Fibroblast of mammary gland (primary cell): Measurements from ENCODE around the gene CMIP.

ENCODE experiments used
- DNase-seq: peaks from one replicate; pipeline ENCODE4 v3.0.0-alpha.2; 2010; ENCODE audit warnings: low read depth
- H3K4me3 ChIP-seq: 2 replicates; pipeline ENCODE4 v1.5.1; 2011; ENCODE audit warnings: low read depth, mild to moderate bottlenecking, low read length, moderate library complexity; ENCODE audit not compliant: control insufficient read depth
- TF ChIP-seq, protein P1 (sequence below): conservative IDR thresholded peaks from 2 replicates; pipeline ENCODE4 v1.5.1; 2011; ENCODE audit warnings: low read depth, low read length, inconsistent platforms; ENCODE audit not compliant: control insufficient read depth, insufficient read depth

CMIP gene

DNA sequence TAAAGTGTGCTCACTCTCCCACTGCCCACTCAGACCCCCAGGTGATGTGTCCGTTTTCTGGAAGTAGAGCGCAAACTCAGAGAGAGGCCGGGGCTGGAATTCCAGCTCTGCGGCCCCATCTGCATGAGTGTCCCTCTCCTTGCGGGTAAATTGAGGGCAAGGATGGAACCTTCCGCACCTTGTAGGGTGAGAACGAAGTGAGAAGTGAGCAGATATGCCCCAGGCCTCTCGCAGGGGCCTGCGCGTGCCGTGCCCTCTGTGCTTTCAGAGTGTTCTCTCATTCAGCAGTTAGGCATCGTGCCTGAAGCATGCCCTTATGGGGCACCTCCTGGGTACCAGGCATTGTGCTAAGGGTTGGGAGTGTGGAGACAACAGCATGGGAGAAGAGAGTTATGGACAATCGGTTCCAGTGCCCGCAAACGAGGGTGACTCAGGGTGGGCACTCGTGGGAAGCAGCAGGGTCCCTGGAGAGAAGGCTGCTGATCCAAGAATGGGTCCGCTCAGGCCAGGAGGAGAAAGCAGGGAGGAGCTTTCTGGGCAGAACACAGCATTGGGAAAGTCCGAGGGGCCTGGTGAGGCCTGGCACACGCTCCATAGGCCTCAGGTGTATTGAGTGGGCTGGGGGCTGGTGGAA, 23.8 kb downstream of the CMIP start:
- H3K4me3 ChIP-seq, result no peak overlapping the region
- TF ChIP-seq, protein P1, sequence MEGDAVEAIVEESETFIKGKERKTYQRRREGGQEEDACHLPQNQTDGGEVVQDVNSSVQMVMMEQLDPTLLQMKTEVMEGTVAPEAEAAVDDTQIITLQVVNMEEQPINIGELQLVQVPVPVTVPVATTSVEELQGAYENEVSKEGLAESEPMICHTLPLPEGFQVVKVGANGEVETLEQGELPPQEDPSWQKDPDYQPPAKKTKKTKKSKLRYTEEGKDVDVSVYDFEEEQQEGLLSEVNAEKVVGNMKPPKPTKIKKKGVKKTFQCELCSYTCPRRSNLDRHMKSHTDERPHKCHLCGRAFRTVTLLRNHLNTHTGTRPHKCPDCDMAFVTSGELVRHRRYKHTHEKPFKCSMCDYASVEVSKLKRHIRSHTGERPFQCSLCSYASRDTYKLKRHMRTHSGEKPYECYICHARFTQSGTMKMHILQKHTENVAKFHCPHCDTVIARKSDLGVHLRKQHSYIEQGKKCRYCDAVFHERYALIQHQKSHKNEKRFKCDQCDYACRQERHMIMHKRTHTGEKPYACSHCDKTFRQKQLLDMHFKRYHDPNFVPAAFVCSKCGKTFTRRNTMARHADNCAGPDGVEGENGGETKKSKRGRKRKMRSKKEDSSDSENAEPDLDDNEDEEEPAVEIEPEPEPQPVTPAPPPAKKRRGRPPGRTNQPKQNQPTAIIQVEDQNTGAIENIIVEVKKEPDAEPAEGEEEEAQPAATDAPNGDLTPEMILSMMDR, result no peak

DNA sequence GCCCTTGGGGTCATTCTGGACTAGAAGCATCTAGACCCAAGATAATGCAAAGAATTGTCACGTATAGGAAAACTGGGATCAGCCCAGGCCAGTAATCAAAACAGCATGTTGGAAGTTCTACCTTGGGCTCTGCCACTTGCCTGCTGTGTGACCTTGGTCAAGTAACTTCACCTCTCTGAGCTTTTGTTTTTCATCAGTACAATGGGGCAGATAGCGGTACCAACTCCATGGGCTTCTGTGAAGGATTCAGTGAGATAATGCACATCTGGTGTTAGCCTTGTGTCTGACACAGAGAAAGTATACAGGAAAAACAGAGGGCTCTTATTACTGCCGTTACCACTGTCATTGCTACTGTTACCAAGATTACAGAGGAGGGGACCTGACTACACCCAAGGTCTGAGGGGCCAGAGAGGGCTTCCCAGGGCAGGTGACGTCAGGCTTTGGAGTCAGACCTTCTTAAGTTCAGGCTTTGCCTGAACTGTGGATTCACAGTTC, 24.6 kb downstream of the CMIP start:
- no peak for DNase-seq
- TF ChIP-seq, protein P1, result no peak
- no peak overlapping the region for H3K4me3 ChIP-seq

More for the DNA sequence above, 23.8 kb downstream of the CMIP start:
- DNase-seq, result no peak

DNA sequence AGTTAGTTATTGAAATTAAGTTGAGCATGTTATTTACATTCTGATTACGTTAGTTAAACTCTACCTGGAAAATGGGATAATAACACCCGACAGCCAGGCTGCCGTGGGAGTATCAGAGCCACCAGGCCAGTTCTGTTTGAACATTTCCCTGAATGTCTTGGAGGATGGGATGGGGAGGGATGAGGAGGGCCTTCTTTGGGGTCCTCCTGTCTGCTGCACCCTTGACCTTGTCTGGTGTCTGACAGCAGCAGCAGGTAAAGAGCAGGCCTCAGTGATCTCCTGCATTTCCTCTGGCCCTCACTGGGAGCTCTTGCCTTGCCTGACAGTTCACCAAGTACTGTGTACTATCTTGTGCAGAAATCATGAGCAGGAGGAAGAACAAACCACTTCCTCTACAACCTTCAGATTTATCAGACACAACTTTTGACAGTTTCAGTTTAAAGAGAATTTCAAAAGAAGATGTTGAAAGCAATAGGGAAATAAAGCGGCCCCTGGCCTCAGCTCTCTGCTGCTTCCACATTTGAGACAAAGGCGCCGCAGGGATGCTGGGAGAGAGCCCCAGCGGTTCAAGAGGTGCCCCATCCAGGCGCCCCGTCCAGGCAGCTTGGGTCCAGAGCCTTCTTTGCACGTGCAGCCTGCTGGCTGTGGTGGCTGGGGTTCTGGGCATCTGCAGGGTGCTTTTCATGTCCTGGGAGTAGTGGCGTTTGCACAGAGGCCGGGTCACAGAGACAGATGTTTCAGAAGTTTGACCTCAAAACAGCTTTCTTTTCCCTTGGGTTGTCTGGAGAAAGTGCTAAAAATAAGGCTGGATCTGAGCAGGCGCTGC, 25.3 kb downstream of the CMIP start:
- no peak for DNase-seq
- TF ChIP-seq, protein P1, result no peak
- H3K4me3 ChIP-seq, result no peak overlapping the region

DNA sequence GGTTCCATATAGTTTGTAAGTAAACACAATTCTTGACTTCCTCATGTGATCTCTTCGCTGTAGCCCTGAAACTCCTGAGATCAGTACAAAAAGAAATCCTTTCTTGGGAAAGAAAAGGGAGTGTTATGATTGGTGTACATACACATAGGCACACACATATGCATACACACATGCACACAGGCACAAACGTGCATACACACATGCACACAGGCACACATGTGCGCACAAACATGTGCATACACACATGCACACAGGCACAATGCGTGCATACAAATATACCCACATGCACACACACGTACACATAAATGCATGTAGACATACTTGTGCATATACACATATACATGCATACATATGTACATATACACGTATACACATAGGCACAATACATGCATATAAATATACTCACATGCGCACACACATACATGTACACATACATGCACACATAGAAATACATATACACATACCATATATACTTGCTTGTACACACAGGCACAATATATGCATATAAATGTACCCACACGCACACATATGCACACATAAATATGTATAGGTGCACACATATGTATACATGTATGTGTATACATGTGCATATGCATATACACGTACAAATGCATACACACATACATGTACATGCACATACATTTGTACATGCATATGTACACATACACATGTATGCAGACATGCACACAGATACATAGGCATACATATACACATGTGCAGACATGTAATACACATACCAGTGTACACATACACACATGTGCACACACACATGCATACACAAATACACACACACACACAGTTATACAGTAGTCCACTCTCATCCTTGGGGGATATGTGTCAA, 26.4 kb downstream of the CMIP start:
- H3K4me3 ChIP-seq, result no peak overlapping the region
- no peak for DNase-seq
- TF ChIP-seq, protein P1, result no peak

DNA sequence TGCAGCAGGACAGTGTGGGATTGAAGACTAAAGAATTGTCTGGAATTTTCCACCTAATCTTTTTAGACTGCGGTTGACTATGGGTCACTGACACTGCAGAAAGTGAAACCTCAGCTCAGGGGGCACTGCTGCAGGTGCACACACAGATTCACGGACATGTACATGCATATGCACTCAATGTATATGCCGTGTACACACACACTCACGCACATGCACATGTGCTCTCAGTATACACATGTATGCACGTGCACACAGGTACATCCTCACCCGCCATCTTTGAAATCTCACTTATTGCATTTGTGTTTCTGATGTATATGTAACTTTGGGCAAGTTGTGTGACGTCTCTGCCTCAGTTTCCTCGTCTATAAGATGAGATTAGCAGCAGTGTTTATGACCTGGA, 27.3 kb downstream of the CMIP start:
- no peak for DNase-seq
- TF ChIP-seq, protein P1, result no peak
- no peak overlapping the region for H3K4me3 ChIP-seq

DNA sequence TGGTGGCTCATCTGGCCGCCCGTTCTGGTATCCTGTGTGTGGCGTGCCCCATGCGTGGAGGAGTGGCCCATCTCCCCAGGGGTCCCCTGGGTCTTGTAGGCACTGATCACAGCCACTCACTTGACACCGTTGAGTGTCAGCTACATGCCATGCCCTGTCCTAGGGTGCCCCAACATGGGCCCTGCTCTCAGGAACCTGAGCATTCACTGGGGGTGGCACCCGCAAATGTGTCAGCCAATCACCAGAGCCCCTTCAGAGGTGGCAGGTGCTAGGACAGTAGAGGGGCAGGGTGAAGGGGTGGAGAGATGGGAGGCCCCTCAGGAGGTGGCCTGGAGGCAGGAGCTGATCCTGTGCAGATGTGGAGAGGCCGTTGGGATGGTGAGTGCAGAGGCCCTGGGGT, 27.8 kb downstream of the CMIP start:
- DNase-seq, result no peak
- no peak overlapping the region for H3K4me3 ChIP-seq
- TF ChIP-seq, protein P1, result no peak
